ENCODE data around the gene STAC2.

STAC2 gene

GRCh38 chr17:39240631-39241030, 14.9 kb upstream of the STAC2 start:
- no peak for TF ChIP-seq JUND (IDR thresholded peaks at IDR 0.05; ENCODE audit: low read depth)
- DNase-seq (ENCODE audit: low read depth in 1 of 2, low spot score in 1 of 2), result no peak
- in situ Hi-C loops (cut with HindIII; ENCODE audit: low pct_unique_long_range_greater_than_20kb, low sequenced_read_pairs), result no loop called here

GRCh38 chr17:39239640-39240314, 14.0 kb upstream of the STAC2 start:
- no peak for TF ChIP-seq JUND (IDR thresholded peaks at IDR 0.05; ENCODE audit: low read depth)
- in situ Hi-C loops (cut with HindIII; ENCODE audit: low pct_unique_long_range_greater_than_20kb, low sequenced_read_pairs), result no loop called here
- DNase-seq (ENCODE audit: low read depth in 1 of 2, low spot score in 1 of 2), result peak; percentile 78 to 83

GRCh38 chr17:39238311-39238972, 12.7 kb upstream of the STAC2 start:
- in situ Hi-C loops (cut with HindIII; ENCODE audit: low pct_unique_long_range_greater_than_20kb, low sequenced_read_pairs), result no loop called here
- peak in 1 of 2 experiments; percentile 44 for DNase-seq (ENCODE audit: low read depth in 1 of 2, low spot score in 1 of 2)
- no peak for TF ChIP-seq JUND (IDR thresholded peaks at IDR 0.05; ENCODE audit: low read depth)

- TF ChIP-seq JUND (IDR thresholded peaks at IDR 0.05; ENCODE audit: low read depth), result no peak
- in situ Hi-C loops (cut with HindIII; ENCODE audit: low pct_unique_long_range_greater_than_20kb, low sequenced_read_pairs), result no loop called here
- DNase-seq (ENCODE audit: low read depth in 1 of 2, low spot score in 1 of 2), result no peak
These were observed 11.8 kb upstream of the STAC2 start for GRCh38 chr17:39237586-39237985.

GRCh38 chr17:39236981-39237441, 11.3 kb upstream of the STAC2 start:
- DNase-seq (ENCODE audit: low read depth in 1 of 2, low spot score in 1 of 2), result no peak
- in situ Hi-C loops (cut with HindIII; ENCODE audit: low pct_unique_long_range_greater_than_20kb, low sequenced_read_pairs), result no loop called here
- no peak for TF ChIP-seq JUND (IDR thresholded peaks at IDR 0.05; ENCODE audit: low read depth)

GRCh38 chr17:39236450-39236927, 10.7 kb upstream of the STAC2 start:
- no peak for TF ChIP-seq JUND (IDR thresholded peaks at IDR 0.05; ENCODE audit: low read depth)
- in situ Hi-C loops (cut with HindIII; ENCODE audit: low pct_unique_long_range_greater_than_20kb, low sequenced_read_pairs), result no loop called here
- no peak for DNase-seq (ENCODE audit: low read depth in 1 of 2, low spot score in 1 of 2)

GRCh38 chr17:39235555-39236449, 10.1 kb upstream of the STAC2 start:
- DNase-seq (ENCODE audit: low read depth in 1 of 2, low spot score in 1 of 2), result peak; percentile 86 to 87
- TF ChIP-seq JUND (IDR thresholded peaks at IDR 0.05; ENCODE audit: low read depth), result no peak
- in situ Hi-C loops (cut with HindIII; ENCODE audit: low pct_unique_long_range_greater_than_20kb, low sequenced_read_pairs), result no loop called here

- DNase-seq (ENCODE audit: low read depth in 1 of 2, low spot score in 1 of 2), result no peak
- no peak for TF ChIP-seq JUND (IDR thresholded peaks at IDR 0.05; ENCODE audit: low read depth)
- in situ Hi-C loops (cut with HindIII; ENCODE audit: low pct_unique_long_range_greater_than_20kb, low sequenced_read_pairs), result no loop called here
These were observed 6.1 kb upstream of the STAC2 start for GRCh38 chr17:39231591-39232551.

- TF ChIP-seq JUND (IDR thresholded peaks at IDR 0.05; ENCODE audit: low read depth), result no peak
- no peak for DNase-seq (ENCODE audit: low read depth in 1 of 2, low spot score in 1 of 2)
- in situ Hi-C loops (cut with HindIII; ENCODE audit: low pct_unique_long_range_greater_than_20kb, low sequenced_read_pairs), result no loop called here
These were observed 5.4 kb upstream of the STAC2 start for GRCh38 chr17:39231091-39231561.

- in situ Hi-C loops (cut with HindIII; ENCODE audit: low pct_unique_long_range_greater_than_20kb, low sequenced_read_pairs), result no loop called here
- no peak for DNase-seq (ENCODE audit: low read depth in 1 of 2, low spot score in 1 of 2)
- TF ChIP-seq JUND (IDR thresholded peaks at IDR 0.05; ENCODE audit: low read depth), result no peak
These were observed 4.6 kb upstream of the STAC2 start for GRCh38 chr17:39230361-39230760.

GRCh38 chr17:39229274-39229913, 3.6 kb upstream of the STAC2 start:
- no peak for DNase-seq (ENCODE audit: low read depth in 1 of 2, low spot score in 1 of 2)
- TF ChIP-seq JUND (IDR thresholded peaks at IDR 0.05; ENCODE audit: low read depth), result no peak
- in situ Hi-C loops (cut with HindIII; ENCODE audit: low pct_unique_long_range_greater_than_20kb, low sequenced_read_pairs), result no loop called here

Data from T47D (cell line).